ENCODE results near the gene MSI1. TPM values are rescaled to one million over a fixed set of nuclear protein-coding genes. Genes with fewer than 3 reads are reported as not detected.

MSI1 gene
- total and polyA plus RNA-seq, 2 of the 13 experiments (the other 11 are each of a cell fraction or from before 2014, with no cell fraction given): 0.09 to 0.46 TPM

- TF ChIP-seq ZNF367 (CRISPR knock-in tag; IDR thresholded peaks at IDR 0.05; ENCODE audit: borderline replicate concordance) (no peak), NR3C1 (CRISPR knock-in tag; IDR thresholded peaks at IDR 0.05) (no peak), ZNF235 (CRISPR knock-in tag; IDR thresholded peaks at IDR 0.05; ENCODE audit: borderline replicate concordance) (no peak), DBP (CRISPR knock-in tag; IDR thresholded peaks at IDR 0.05; ENCODE audit: not compliant biosample characterization) (no peak), AFF4 (CRISPR knock-in tag; IDR thresholded peaks at IDR 0.05) (no peak), ZNF784 (CRISPR knock-in tag; IDR thresholded peaks at IDR 0.05; ENCODE audit: borderline replicate concordance) (no peak), MZF1 (CRISPR knock-in tag; IDR thresholded peaks at IDR 0.05; ENCODE audit: borderline replicate concordance) (no peak), ZFP62 (CRISPR knock-in tag; IDR thresholded peaks at IDR 0.05) (no peak), EED (CRISPR knock-in tag; IDR thresholded peaks at IDR 0.05) (no peak), NFYB (CRISPR knock-in tag; IDR thresholded peaks at IDR 0.05) (no peak), ZNF703 (CRISPR knock-in tag; IDR thresholded peaks at IDR 0.05; ENCODE audit: borderline replicate concordance) (no peak), MAZ (IDR thresholded peaks at IDR 0.05; ENCODE audit: borderline replicate concordance, low read depth, low read length) (no peak), MAZ (CRISPR knock-in tag; IDR thresholded peaks at IDR 0.05; ENCODE audit: low read depth) (no peak), NR2F1 (CRISPR knock-in tag; IDR thresholded peaks at IDR 0.05) (peak in 1 of 2 experiments; percentile 43; a peak in 1 of 4 replicates), ZNF234 (CRISPR knock-in tag; conservative IDR thresholded peaks at IDR 0.05) (no peak), ZNF276 (CRISPR knock-in tag; IDR thresholded peaks at IDR 0.05; ENCODE audit: low read depth) (no peak), HNRNPUL1 (IDR thresholded peaks at IDR 0.05; ENCODE audit: low read depth, low read length) (peak; percentile 90), ZNF878 (CRISPR knock-in tag; IDR thresholded peaks at IDR 0.05) (no peak), ZNF605 (CRISPR knock-in tag; IDR thresholded peaks at IDR 0.05) (no peak), SP5 (CRISPR knock-in tag; IDR thresholded peaks at IDR 0.05; ENCODE audit: borderline replicate concordance, low read depth) (no peak), ZNF629 (CRISPR knock-in tag; conservative IDR thresholded peaks at IDR 0.05) (no peak; the same call in 1 of the 2 replicates), SIX4 (CRISPR knock-in tag; IDR thresholded peaks at IDR 0.05) (no peak; the same call in 1 of the 2 replicates), FOXO1 (CRISPR knock-in tag; IDR thresholded peaks at IDR 0.05) (peak; percentile 52; the same call in 1 of the 2 replicates)
Measured at GRCh38 chr12:120321382-120322202, 47.4 kb downstream of the MSI1 start (continued).
